Activated CD8-positive, alpha-beta memory T cell treated with anti-CD3 and anti-CD28 coated beads for 36 hours (primary cell): Measurements from ENCODE around the gene USP17L13. TPM values are rescaled to one million over a fixed set of nuclear protein-coding genes. Genes with fewer than 3 reads are reported as not detected.
"Not testable (repeated sequence)": the region's sequence is repeated elsewhere in the genome, so short reads cannot be mapped to it uniquely, and the experiment has no call there.

ENCODE experiments used
- CTCF ChIA-PET: fragments of 350-600 bp; sonication (Branson Sonifier 250); formaldehyde crosslinking; loops from one replicate; lab custom pipeline; 2021; ENCODE audit warnings: antibody characterized with exemption; lab: Charles Lee
- POLR2A ChIA-PET: fragments of 350-600 bp; sonication (Branson Sonifier 250); formaldehyde crosslinking; loops from one replicate; lab custom pipeline; 2021; ENCODE audit warnings: antibody characterized with exemption; lab: Charles Lee
- total RNA-seq, 2 experiments: library from RNA; stranded (reverse); gene quantifications; one replicate each; pipeline ENCODE4 v1.2.3, GENCODE V29; 2021

The USP17L13 gene
- total RNA-seq: not detected

DNA sequence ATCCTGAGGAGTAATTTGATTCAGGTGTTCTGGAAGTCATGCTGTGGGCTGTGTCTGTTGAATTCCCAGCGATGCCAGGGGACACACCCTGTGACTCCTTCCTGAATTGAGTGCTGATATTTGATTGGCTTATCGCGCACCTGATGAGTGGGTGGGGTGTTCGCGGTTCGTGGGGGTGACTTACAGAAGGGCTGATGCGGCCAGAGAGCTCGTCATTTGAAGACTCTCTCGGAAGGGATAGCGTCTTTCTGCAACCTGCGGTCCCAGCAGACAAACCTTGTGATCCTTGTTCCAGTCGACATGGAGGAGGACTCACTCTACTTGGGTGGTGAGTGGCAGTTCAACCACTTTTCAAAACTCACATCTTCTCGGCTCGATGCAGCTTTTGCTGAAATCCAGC, at the start of gene USP17L13:
Gene USP17L13 (plus strand): TSS at position 301 of the 400 bp plus-strand sequence. CDS start 0 bp downstream, at position 301.
- CTCF ChIA-PET, POLR2A ChIA-PET: not testable (repeated sequence)

DNA sequence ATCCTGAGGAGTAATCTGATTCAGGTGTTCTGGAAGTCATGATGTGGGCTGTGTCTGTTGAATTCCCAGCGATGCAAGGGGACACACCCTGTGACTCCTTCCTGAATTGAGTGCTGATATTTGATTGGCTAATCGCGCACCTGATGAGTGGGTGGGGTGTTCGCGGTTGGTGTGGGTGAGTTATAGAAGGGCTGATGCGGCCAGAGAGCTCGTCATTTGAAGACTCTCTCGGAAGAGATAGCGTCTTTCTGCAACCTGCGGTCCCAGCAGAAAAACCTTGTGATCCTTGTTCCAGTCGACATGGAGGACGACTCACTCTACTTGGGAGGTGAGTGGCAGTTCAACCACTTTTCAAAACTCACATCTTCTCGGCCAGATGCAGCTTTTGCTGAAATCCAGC, 14.3 kb upstream of the USP17L13 start, which contains the start of gene USP17L10:
Gene USP17L10 (plus strand): TSS at position 301 of the 400 bp plus-strand sequence. CDS start 0 bp downstream, at position 301.
- CTCF ChIA-PET, POLR2A ChIA-PET: not testable (repeated sequence)

DNA sequence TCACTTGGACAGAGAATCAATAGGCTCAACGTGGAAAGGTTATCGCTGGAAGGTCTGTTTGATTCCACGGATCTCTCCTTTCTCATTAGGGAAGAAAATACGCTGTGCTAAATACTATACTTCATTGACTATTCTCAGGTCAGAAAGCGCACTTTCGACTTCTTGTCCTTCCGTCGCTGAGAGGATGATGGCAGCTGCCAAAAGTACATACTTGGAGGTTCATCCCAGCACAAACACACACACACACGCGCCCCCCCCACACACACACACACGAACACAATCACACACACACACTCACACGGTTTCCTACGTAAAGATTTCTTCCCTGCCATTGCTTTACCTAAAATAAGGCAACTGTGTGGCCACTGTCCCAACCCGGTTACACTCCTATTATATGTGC, 10.0 kb upstream of the USP17L13 start:
- CTCF ChIA-PET, POLR2A ChIA-PET: not testable (repeated sequence)

DNA sequence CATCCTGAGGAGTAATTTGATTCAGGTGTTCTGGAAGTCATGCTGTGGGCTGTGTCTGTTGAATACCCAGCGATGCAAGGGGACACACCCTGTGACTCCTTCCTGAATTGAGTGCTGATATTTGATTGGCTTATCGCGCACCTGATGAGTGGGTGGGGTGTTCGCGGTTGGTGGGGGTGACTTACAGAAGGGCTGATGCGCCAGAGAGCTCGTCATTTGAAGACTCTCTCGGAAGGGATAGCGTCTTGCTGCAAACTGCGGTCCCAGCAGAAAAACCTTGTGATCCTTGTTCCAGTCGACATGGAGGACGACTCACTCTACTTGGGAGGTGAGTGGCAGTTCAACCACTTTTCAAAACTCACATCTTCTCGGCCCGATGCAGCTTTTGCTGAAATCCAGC, 9.6 kb upstream of the USP17L13 start, which contains the start of gene USP17L11:
Gene USP17L11 (plus strand): TSS at position 301 of the 400 bp plus-strand sequence. CDS start 0 bp downstream, at position 301.
- CTCF ChIA-PET, POLR2A ChIA-PET: not testable (repeated sequence)

DNA sequence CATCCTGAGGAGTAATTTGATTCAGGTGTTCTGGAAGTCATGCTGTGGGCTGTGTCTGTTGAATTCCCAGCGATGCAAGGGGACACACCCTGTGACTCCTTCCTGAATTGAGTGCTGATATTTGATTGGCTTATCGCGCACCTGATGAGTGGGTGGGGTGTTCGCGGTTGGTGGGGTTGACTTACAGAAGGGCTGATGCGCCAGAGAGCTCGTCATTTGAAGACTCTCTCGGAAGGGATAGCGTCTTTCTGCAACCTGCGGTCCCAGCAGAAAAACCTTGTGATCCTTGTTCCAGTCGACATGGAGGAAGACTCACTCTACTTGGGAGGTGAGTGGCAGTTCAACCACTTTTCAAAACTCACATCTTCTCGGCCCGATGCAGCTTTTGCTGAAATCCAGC, 4.8 kb upstream of the USP17L13 start, which contains the start of gene USP17L12:
Gene USP17L12 (plus strand): TSS at position 301 of the 400 bp plus-strand sequence. CDS start 0 bp downstream, at position 301.
- CTCF ChIA-PET, POLR2A ChIA-PET: not testable (repeated sequence)

DNA sequence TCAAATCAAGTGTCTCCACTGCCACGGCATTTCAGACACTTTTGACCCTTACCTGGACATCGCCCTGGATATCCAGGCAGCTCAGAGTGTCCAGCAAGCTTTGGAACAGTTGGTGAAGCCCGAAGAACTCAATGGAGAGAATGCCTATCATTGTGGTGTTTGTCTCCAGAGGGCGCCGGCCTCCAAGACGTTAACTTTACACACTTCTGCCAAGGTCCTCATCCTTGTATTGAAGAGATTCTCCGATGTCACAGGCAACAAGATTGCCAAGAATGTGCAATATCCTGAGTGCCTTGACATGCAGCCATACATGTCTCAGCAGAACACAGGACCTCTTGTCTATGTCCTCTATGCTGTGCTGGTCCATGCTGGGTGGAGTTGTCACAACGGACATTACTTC, 5.6 kb downstream of the USP17L13 start:
- POLR2A ChIA-PET, CTCF ChIA-PET: not testable (repeated sequence)

DNA sequence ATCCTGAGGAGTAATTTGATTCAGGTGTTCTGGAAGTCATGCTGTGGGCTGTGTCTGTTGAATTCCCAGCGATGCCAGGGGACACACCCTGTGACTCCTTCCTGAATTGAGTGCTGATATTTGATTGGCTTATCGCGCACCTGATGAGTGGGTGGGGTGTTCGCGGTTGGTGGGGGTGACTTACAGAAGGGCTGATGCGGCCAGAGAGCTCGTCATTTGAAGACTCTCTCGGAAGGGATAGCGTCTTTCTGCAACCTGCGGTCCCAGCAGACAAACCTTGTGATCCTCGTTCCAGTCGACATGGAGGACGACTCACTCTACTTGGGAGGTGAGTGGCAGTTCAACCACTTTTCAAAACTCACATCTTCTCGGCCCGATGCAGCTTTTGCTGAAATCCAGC, 9.4 kb downstream of the USP17L13 start, which contains the start of gene USP17L15:
Gene USP17L15 (plus strand): TSS at position 301 of the 400 bp plus-strand sequence. CDS start 0 bp downstream, at position 301.
- CTCF ChIA-PET, POLR2A ChIA-PET: not testable (repeated sequence)

DNA sequence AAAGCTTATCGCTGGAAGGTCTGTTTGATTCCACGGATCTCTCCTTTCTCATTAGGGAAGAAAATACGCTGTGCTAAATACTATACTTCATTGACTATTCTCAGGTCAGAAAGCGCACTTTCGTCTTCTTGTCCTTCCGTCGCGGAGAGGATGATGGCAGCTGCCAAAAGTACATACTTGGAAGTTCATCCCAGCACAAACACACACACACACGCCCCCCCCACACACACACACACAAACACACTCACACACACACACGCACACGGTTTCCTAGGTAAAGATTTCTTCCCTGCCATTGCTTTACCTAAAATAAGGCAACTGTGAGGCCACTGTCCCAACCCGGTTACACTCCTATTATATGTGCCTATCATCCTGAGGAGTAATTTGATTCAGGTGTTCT, 13.8 kb downstream of the USP17L13 start:
- CTCF ChIA-PET, POLR2A ChIA-PET: not testable (repeated sequence)

DNA sequence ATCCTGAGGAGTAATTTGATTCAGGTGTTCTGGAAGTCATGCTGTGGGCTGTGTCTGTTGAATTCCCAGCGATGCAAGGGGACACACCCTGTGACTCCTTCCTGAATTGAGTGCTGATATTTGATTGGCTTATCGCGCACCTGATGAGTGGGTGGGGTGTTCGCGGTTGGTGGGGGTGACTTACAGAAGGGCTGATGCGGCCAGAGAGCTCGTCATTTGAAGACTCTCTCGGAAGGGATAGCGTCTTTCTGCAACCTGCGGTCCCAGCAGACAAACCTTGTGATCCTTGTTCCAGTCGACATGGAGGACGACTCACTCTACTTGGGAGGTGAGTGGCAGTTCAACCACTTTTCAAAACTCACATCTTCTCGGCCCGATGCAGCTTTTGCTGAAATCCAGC, 18.9 kb downstream of the USP17L13 start, which contains the start of gene USP17L17:
Gene USP17L17 (plus strand): TSS at position 301 of the 400 bp plus-strand sequence. CDS start 0 bp downstream, at position 301.
- CTCF ChIA-PET, POLR2A ChIA-PET: not testable (repeated sequence)

- CTCF ChIA-PET, POLR2A ChIA-PET: not testable (repeated sequence)
Measured at GRCh38 chr4:9247953-9248680, 23.4 kb downstream of the USP17L13 start, which contains the start of gene USP17L18. USP17L18 (plus strand) TSS chr4:9248630; CDS start chr4:9248630, 0 bp downstream.

DNA sequence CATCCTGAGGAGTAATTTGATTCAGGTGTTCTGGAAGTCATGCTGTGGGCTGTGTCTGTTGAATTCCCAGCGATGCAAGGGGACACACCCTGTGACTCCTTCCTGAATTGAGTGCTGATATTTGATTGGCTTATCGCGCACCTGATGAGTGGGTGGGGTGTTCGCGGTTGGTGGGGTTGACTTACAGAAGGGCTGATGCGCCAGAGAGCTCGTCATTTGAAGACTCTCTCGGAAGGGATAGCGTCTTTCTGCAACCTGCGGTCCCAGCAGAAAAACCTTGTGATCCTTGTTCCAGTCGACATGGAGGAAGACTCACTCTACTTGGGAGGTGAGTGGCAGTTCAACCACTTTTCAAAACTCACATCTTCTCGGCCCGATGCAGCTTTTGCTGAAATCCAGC, 28.4 kb downstream of the USP17L13 start, which contains the start of gene USP17L19:
Gene USP17L19 (plus strand): TSS at position 301 of the 400 bp plus-strand sequence. CDS start 0 bp downstream, at position 301.
- CTCF ChIA-PET, POLR2A ChIA-PET: not testable (repeated sequence)

DNA sequence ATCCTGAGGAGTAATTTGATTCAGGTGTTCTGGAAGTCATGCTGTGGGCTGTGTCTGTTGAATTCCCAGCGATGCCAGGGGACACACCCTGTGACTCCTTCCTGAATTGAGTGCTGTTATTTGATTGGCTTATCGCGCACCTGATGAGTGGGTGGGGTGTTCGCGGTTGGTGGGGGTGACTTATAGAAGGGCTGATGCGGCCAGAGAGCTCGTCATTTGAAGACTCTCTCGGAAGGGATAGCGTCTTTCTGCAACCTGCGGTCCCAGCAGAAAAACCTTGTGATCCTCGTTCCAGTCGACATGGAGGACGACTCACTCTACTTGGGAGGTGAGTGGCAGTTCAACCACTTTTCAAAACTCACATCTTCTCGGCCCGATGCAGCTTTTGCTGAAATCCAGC, 33.1 kb downstream of the USP17L13 start, which contains the start of gene USP17L20:
Gene USP17L20 (plus strand): TSS at position 301 of the 400 bp plus-strand sequence. CDS start 0 bp downstream, at position 301.
- POLR2A ChIA-PET, CTCF ChIA-PET: not testable (repeated sequence)

DNA sequence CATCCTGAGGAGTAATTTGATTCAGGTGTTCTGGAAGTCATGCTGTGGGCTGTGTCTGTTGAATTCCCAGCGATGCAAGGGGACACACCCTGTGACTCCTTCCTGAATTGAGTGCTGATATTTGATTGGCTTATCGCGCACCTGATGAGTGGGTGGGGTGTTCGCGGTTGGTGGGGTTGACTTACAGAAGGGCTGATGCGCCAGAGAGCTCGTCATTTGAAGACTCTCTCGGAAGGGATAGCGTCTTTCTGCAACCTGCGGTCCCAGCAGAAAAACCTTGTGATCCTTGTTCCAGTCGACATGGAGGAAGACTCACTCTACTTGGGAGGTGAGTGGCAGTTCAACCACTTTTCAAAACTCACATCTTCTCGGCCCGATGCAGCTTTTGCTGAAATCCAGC, 37.9 kb downstream of the USP17L13 start, which contains the start of gene USP17L21:
Gene USP17L21 (plus strand): TSS at position 301 of the 400 bp plus-strand sequence. CDS start 0 bp downstream, at position 301.
- POLR2A ChIA-PET: not testable (repeated sequence)

GRCh38 chr4:9267319-9267718, 42.6 kb downstream of the USP17L13 start, which contains the start of gene USP17L22:
USP17L22 (plus strand) TSS chr4:9267619; CDS start chr4:9267619, 0 bp downstream.
- POLR2A ChIA-PET, CTCF ChIA-PET: not testable (repeated sequence)

More for the DNA sequence above, 37.9 kb downstream of the USP17L13 start, which contains the start of gene USP17L21:
- CTCF ChIA-PET: not testable (repeated sequence)

- POLR2A ChIA-PET: not testable (repeated sequence)
Measured at GRCh38 chr4:9271719-9272118, 47.0 kb downstream of the USP17L13 start.

More at GRCh38 chr4:9271719-9272118, 47.0 kb downstream of the USP17L13 start:
- CTCF ChIA-PET: not testable (repeated sequence)

Other genes starting within 250 kb of the USP17L13 start
- not detected for gene FAM90A26, start 54.5 kb upstream of the USP17L13 start, total RNA-seq
- gene USP17L10, start 14.2 kb upstream of the USP17L13 start, total RNA-seq: not detected
- not detected for gene USP17L11, start 9.5 kb upstream of the USP17L13 start, total RNA-seq
- gene USP17L12, start 4.7 kb upstream of the USP17L13 start, total RNA-seq: not detected
- not detected for gene USP17L15, start 9.5 kb downstream of the USP17L13 start, total RNA-seq
- gene USP17L17, start 19.0 kb downstream of the USP17L13 start, total RNA-seq: not detected
- gene USP17L18, start 23.7 kb downstream of the USP17L13 start, total RNA-seq: not detected
- not detected for gene USP17L19, start 28.5 kb downstream of the USP17L13 start, total RNA-seq
- not detected for gene USP17L20, start 33.2 kb downstream of the USP17L13 start, total RNA-seq
- not detected for gene USP17L21, start 38.0 kb downstream of the USP17L13 start, total RNA-seq
- gene USP17L22, start 42.7 kb downstream of the USP17L13 start, total RNA-seq: not detected
- not detected for gene USP17L24, start 100.3 kb downstream of the USP17L13 start, total RNA-seq
- gene USP17L25, start 105.0 kb downstream of the USP17L13 start, total RNA-seq: not detected
- gene USP17L26, start 109.8 kb downstream of the USP17L13 start, total RNA-seq: not detected
- gene USP17L5, start 114.5 kb downstream of the USP17L13 start, total RNA-seq: not detected
- not detected for gene USP17L27, start 119.3 kb downstream of the USP17L13 start, total RNA-seq
- not detected for gene USP17L28, start 124.0 kb downstream of the USP17L13 start, total RNA-seq
- gene USP17L29, start 128.7 kb downstream of the USP17L13 start, total RNA-seq: not detected
- not detected for gene USP17L30, start 138.2 kb downstream of the USP17L13 start, total RNA-seq
- not detected for gene DEFB131A, start 219.5 kb downstream of the USP17L13 start, total RNA-seq